Measurements from ENCODE around the gene CDK19. TPM values are rescaled to one million over a fixed set of nuclear protein-coding genes. Genes with fewer than 3 reads are reported as not detected.
"Not testable (repeated sequence)": the region's sequence is repeated elsewhere in the genome, so short reads cannot be mapped to it uniquely, and the experiment has no call there.

Gene CDK19
- total RNA-seq, 8 experiments from 2014 or later: 15.2 to 37.0 (median 18.8) TPM

DNA sequence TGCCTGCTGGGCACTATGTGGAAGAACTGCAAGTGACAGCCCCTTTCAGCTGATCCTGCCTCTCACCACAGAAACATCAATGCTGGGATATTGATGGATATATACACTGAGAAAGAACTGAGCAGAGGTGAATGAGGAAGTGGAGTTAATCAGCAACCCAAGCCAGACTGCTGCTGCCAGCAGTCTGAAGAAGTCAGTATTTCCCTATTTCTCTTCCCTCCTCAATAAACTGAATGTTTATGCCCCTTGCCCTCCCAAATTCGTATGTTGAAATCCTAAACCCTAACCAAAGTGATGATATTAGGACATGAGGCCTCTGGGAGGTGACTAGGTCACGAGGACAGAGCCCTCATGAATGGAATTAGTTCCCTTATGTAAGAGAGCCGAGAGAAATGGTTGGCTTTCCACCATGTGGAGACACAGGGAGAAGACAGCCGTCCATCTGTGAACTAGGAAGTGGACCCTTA lies 76.3 kb downstream of the CDK19 start:
- WGBS, 10 experiments: 20 to 100% (median 63%) methylated on average over 1 to 4 of the region's 4 CpGs; no CpG with 5 or more reads in 2 of the 10 experiments
- peak in 1 of 8 experiments; percentile 33 for ATAC-seq (replicated peaks in 6 of 8)
- in situ Hi-C loops (cut with MboI; ENCODE audit: low pct_unique_long_range_greater_than_20kb in 2 of 9, low sequenced_read_pairs in 9 of 9, unreplicated experiment in 9 of 9): no loop called here
- Histone ChIP-seq H3K4me3 (no peak overlapping the region), H3K4me1 (replicated peaks in 1 of 2) (no peaks in the 10 kb centered on the region), H3K27ac (no peak overlapping the region)

DNA sequence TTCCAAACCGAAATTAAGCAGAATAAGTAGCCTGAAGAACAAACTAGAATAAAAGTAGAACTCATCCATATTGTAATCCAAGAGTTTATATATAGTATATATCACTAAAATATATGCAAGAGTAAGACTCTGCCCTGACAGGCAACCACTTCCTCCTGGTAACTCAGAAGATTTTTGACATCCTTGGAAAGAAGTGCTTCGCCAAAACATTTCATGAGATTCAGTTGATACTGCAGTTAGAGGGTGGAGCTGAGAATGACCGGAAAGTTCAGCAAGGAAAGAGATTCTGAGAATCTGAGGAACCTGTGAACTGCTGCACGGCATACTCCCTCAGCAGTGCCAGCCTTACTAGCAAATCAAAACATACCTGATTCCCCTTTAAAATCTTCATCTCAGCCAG lies 79.6 kb downstream of the CDK19 start:
- WGBS, 10 experiments: 67 to 100% (median 90%) methylated on average over 1 to 4 of the region's 4 CpGs; no CpG with 5 or more reads in 1 of the 10 experiments
- in situ Hi-C loops (cut with MboI; ENCODE audit: low pct_unique_long_range_greater_than_20kb in 2 of 9, low sequenced_read_pairs in 9 of 9, unreplicated experiment in 9 of 9): no loop called here
- Histone ChIP-seq H3K4me3 (no peak overlapping the region), H3K4me1 (replicated peaks in 1 of 2) (no peaks in the 10 kb centered on the region), H3K27ac (no peak overlapping the region)
- no peak for ATAC-seq (replicated peaks in 6 of 8)

DNA sequence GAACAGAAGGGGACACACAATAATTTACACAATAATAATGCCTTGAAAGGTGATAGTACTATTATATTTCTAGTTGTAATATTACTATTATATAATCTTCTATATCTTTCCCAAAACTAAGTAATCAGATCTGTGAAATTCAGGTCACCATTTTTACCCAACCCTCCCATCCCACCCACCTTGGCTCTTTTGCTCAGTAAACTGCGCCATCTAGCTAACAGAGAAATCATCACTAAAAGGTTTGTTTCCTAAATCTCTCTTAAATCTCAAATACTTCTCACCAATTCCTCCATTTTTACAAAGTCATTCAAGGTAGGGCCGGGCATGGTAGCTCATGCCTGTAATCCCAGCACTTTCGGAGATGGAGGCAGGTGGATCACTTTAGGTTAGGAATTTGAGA lies 83.4 kb downstream of the CDK19 start:
- Histone ChIP-seq H3K4me3 (no peak overlapping the region), H3K4me1 (replicated peaks in 1 of 2) (no peaks in the 10 kb centered on the region), H3K27ac (no peak overlapping the region)
- no peak for ATAC-seq (replicated peaks in 6 of 8)
- in situ Hi-C loops (cut with MboI; ENCODE audit: low pct_unique_long_range_greater_than_20kb in 2 of 9, low sequenced_read_pairs in 9 of 9, unreplicated experiment in 9 of 9): no loop called here
- 90 to 100% (median 100%) methylated on average over 2 to 3 of the region's 3 CpGs; no CpG with 5 or more reads in 6 of the 10 experiments for WGBS, 10 experiments

DNA sequence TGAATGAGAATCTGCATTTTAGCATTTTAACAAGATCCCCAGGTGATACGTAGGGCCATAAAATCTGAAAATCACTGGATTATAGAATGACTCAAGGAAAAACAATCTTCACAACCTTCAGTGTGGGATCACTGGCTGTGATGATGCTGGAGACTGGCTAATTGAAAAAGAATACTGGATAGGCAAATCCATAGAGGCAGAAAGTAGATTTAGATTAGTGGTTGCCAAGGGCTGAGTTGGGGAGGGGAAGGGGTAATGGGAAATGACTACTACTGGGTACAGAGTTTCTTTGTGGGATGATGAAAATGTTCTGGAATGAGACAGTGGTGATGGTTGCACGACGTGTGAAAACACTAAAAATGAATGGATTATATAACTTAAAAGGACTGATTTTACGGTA lies 84.1 kb downstream of the CDK19 start:
- in situ Hi-C loops (cut with MboI; ENCODE audit: low pct_unique_long_range_greater_than_20kb in 2 of 9, low sequenced_read_pairs in 9 of 9, unreplicated experiment in 9 of 9): no loop called here
- WGBS, 10 experiments: 60 to 100% (median 88%) methylated on average over 1 to 4 of the region's 4 CpGs; no CpG with 5 or more reads in 1 of the 10 experiments

DNA sequence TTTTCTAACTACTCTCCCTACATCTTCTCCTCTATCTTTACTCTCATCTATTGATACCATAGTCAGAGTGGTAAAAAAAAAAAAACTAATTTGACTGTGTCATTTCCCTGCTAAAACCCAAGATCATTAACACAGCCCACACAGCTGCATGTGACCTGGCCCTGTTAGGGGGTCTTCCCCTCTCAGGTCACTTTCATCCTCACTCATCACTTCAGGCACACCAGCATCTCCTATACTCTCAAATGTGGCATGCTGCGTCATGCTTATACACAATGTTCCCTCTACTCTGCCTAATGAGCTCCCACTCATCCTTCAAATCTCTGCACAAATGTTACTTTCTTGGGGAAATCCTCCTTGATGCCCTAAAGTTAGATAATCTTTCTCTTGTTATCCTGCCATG lies 86.8 kb downstream of the CDK19 start:
- H3K27ac ChIP-seq: no peak overlapping the region
- no peak for ATAC-seq (replicated peaks in 6 of 8)
- 80 to 100% (median 90%) methylated on average over 1 of the region's 1 CpG; no CpG with 5 or more reads in 4 of the 10 experiments for WGBS, 10 experiments
- no peaks in the 10 kb centered on the region for H3K4me1 ChIP-seq (replicated peaks in 1 of 2)
- H3K4me3 ChIP-seq: no peak overlapping the region
- in situ Hi-C loops (cut with MboI; ENCODE audit: low pct_unique_long_range_greater_than_20kb in 2 of 9, low sequenced_read_pairs in 9 of 9, unreplicated experiment in 9 of 9): no loop called here

More for the DNA sequence above, 84.1 kb downstream of the CDK19 start:
- no peak overlapping the region for H3K27ac ChIP-seq
- no peak overlapping the region for H3K4me3 ChIP-seq
- no peak for ATAC-seq (replicated peaks in 6 of 8)
- no peaks in the 10 kb centered on the region for H3K4me1 ChIP-seq (replicated peaks in 1 of 2)

DNA sequence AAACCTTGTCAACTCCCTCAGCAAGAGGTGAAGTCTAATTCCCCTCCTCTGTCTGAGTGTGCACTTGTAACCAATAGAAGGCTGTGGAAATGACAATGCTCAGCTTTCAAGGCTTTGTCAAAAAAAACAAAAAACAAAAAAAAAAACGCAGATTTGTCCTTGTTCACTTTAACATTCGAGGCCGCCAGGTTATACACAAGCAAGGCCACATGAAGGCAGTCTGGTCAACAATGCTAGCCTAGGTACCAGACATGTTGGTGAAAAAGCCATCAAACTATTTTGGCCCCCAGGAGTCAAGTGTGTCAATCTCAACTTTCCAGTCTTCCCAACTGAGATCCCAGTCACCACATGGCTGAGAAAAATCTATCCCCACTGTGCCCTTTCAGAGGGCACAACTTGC lies 92.3 kb downstream of the CDK19 start:
- no peak overlapping the region for H3K4me3 ChIP-seq
- no peak for ATAC-seq (replicated peaks in 6 of 8)
- 60 to 100% (median 93%) methylated on average over 1 to 3 of the region's 3 CpGs; no CpG with 5 or more reads in 2 of the 10 experiments for WGBS, 10 experiments
- no peaks in the 10 kb centered on the region for H3K4me1 ChIP-seq (replicated peaks in 1 of 2)
- H3K27ac ChIP-seq: no peak overlapping the region
- in situ Hi-C loops (cut with MboI; ENCODE audit: low pct_unique_long_range_greater_than_20kb in 2 of 9, low sequenced_read_pairs in 9 of 9, unreplicated experiment in 9 of 9): no loop called here

DNA sequence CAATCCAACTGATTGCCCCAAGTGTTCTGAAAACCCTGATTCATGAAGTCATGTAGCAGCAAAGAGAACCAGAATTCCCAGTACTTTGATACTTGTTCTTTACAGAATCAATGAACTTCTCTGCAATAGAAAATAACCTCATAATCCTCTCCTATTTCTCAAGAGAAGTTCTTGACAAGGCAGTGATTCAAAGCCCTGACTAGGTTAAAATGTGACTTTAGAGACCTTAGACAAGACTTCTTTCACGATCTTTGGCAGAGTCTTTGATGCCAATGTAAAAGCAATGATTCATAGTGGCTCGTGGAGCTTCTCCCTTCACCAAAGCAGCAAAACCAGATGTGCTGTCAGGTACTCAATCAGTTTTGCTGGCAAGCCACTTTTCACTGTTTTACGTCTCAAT lies 95.2 kb downstream of the CDK19 start:
- no peak for ATAC-seq (replicated peaks in 6 of 8)
- in situ Hi-C loops (cut with MboI; ENCODE audit: low pct_unique_long_range_greater_than_20kb in 2 of 9, low sequenced_read_pairs in 9 of 9, unreplicated experiment in 9 of 9): no loop called here
- 21 to 100% (median 65%) methylated on average over 1 to 3 of the region's 3 CpGs for WGBS, 10 experiments
- Histone ChIP-seq H3K4me3 (no peak overlapping the region), H3K27ac (no peak overlapping the region), H3K4me1 (replicated peaks in 1 of 2) (no peaks in the 10 kb centered on the region)

DNA sequence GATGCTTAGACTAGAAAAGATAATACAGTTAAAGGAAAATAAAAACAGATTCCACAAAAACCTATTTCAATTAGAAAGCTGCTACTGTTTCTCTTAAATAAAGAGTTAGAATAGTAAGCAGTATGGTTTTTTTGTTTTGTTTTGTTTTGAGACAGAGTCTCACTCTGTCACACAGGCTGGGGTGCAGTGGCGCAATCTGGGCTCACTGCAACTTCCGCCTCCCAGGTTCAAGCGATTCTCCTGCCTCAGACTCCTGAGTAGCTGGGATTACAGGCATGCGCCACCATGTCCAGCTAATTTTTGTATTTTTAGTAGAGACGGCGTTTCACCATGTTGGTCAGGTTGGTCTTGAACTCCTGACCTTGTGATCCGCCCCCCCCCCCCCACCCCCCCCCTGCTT lies 95.7 kb downstream of the CDK19 start:
- H3K4me3 ChIP-seq; ATAC-seq (replicated peaks in 6 of 8); H3K27ac ChIP-seq; in situ Hi-C loops (cut with MboI; ENCODE audit: low pct_unique_long_range_greater_than_20kb in 2 of 9, low sequenced_read_pairs in 9 of 9, unreplicated experiment in 9 of 9); H3K4me1 ChIP-seq (replicated peaks in 1 of 2): not testable (repeated sequence)
- WGBS, 10 experiments: 80 to 100% (median 100%) methylated on average over 1 to 4 of the region's 7 CpGs; no CpG with 5 or more reads in 4 of the 10 experiments

DNA sequence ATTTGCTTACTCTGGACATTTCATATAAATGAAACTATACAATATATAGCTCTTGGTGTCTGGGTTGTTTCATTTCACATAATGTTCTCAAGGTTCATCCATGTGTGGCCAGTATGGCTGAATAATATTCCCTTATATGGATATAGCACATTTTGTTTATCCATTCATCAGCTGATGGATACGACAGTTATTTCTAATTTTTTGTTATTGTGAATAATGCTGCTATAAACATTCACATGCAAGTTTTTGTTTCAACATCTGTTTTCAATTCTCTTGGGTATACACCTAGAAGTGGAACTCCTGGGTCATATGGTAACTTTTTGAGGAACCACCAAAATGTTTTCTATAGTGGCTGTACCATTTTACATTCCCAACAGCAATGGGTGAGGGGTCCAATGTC lies 101.1 kb downstream of the CDK19 start:
- in situ Hi-C loops (cut with MboI; ENCODE audit: low pct_unique_long_range_greater_than_20kb in 2 of 9, low sequenced_read_pairs in 9 of 9, unreplicated experiment in 9 of 9): no loop called here
- no peak overlapping the region for H3K4me3 ChIP-seq
- H3K4me1 ChIP-seq (replicated peaks in 1 of 2): no peaks in the 10 kb centered on the region
- 10 to 100% (median 100%) methylated on average over 1 of the region's 1 CpG; no CpG with 5 or more reads in 2 of the 10 experiments for WGBS, 10 experiments
- no peak for ATAC-seq (replicated peaks in 6 of 8)
- no peak overlapping the region for H3K27ac ChIP-seq

DNA sequence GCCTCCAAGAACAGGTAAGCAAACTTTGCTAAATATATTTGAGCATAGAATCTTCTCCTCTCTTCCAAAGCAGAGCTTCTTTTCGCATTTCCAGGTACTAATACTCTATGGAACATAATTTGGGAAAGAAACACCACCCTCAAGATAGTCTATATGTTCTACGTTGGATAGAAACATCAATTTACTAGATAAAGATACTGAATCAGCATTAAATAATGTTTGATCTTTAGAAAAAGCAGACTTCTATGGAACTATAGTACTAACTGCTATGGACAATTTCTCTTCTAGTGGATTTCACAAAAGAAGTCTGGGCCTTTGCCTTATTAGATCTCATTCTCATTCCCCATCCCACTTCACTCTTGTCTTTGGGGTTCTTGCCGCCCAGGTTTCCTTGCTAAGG lies 103.0 kb downstream of the CDK19 start:
- ATAC-seq (replicated peaks in 6 of 8): no peak
- H3K27ac ChIP-seq: no peak overlapping the region
- WGBS, 10 experiments: 86 to 100% (median 98%) methylated on average over 2 to 3 of the region's 3 CpGs
- H3K4me3 ChIP-seq: no peak overlapping the region
- in situ Hi-C loops (cut with MboI; ENCODE audit: low pct_unique_long_range_greater_than_20kb in 2 of 9, low sequenced_read_pairs in 9 of 9, unreplicated experiment in 9 of 9): no loop called here
- H3K4me1 ChIP-seq (replicated peaks in 1 of 2): no peaks in the 10 kb centered on the region

DNA sequence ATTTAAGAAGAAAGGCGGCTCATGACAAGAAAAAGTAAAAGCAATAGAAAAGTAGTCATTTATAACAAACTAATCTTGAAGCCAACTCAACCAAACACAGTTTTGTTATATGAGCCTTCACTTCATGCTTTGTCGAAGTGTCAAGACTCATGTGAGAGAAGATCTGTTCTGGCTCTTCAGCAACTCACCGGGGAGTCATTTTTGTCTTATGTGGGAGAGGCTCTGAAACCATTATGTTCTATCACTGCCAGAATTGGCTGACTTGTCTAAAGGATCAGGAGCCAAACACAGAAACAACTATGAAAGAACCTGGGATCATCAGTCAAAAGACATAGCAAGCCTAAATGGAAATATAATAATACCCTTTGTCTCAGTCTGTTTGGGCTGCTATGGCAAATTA lies 105.2 kb downstream of the CDK19 start:
- ATAC-seq (replicated peaks in 6 of 8): no peak
- in situ Hi-C loops (cut with MboI; ENCODE audit: low pct_unique_long_range_greater_than_20kb in 2 of 9, low sequenced_read_pairs in 9 of 9, unreplicated experiment in 9 of 9): no loop called here
- H3K27ac ChIP-seq: no peak overlapping the region

DNA sequence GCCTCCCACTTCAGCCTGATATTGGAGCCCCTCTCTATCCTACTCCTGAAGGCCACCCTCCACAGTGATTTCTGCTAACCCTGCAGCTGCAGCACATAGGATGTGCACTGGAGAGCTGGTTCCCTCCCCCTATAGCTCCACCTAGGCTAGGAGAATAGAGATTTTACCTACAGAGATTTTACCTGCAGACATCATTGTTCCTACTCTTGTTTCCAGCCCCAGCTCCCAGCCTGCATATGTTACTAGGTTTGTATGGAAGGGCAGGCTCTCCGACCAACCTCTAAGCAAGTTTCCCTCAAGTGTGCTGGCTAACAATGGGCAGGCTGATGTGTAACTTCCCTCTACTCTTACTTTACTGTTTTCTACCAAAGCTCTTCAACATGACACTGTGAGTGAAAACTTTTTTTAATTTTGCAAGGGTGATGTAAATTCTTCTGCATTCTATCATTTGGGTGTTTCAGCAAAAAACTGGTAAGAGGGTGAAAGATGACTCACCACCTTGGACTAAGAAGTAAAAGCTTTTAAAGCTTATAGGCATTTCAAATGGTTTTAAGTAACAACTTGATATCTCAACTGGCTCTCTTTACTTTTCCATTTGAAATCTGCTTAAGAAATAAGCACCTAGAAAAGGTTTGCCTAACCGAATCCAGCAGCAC lies 106.8 kb downstream of the CDK19 start:
- Histone ChIP-seq H3K27ac (no peak overlapping the region), H3K4me1 (replicated peaks in 1 of 2) (no peaks in the 10 kb centered on the region), H3K4me3 (no peak overlapping the region)
- in situ Hi-C loops (cut with MboI; ENCODE audit: low pct_unique_long_range_greater_than_20kb in 2 of 9, low sequenced_read_pairs in 9 of 9, unreplicated experiment in 9 of 9): no loop called here
- WGBS, 10 experiments: 68 to 100% (median 89%) methylated on average over 1 to 2 of the region's 2 CpGs; no CpG with 5 or more reads in 2 of the 10 experiments
- peak in 2 of 8 experiments; percentile 45 to 57 for ATAC-seq (replicated peaks in 6 of 8)

More for the DNA sequence above, 105.2 kb downstream of the CDK19 start:
- 49 to 100% (median 75%) methylated on average over 1 to 3 of the region's 3 CpGs; no CpG with 5 or more reads in 1 of the 10 experiments for WGBS, 10 experiments
- no peak overlapping the region for H3K4me3 ChIP-seq
- no peaks in the 10 kb centered on the region for H3K4me1 ChIP-seq (replicated peaks in 1 of 2)

DNA sequence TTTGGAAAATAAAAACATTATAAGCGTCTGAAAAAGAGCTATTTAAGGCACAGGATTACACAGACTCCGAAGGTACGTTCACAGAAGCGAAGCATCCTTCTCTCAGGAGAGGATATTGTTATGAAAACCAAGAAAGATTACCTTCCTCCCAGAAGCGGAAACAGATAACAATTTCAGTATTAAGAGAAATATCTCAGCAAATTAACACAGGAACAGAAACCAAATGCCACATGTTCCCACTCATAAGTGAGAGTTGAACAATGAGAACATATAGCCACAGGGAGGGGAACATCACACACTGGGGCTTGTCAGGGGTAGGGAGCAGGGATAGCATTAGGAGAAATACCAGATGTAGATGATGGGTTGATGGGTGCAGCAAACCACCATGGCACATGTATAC lies 109.7 kb downstream of the CDK19 start:
- WGBS, 10 experiments: 92 to 100% (median 97%) methylated on average over 1 to 5 of the region's 5 CpGs; no CpG with 5 or more reads in 2 of the 10 experiments
- no peaks in the 10 kb centered on the region for H3K4me1 ChIP-seq (replicated peaks in 1 of 2)
- in situ Hi-C loops (cut with MboI; ENCODE audit: low pct_unique_long_range_greater_than_20kb in 2 of 9, low sequenced_read_pairs in 9 of 9, unreplicated experiment in 9 of 9): no loop called here
- no peak overlapping the region for H3K27ac ChIP-seq
- ATAC-seq (replicated peaks in 6 of 8): no peak
- H3K4me3 ChIP-seq: no peak overlapping the region

Measured in motor neuron (in vitro differentiated cells).